LNCAP (cell line): Measurements from ENCODE around the gene RAB27A.

Source experiments
- TF ChIP-seq, protein P1 (sequence below): fragments of 450-650 bp; IDR thresholded peaks from 2 replicates; pipeline ENCODE4 v1.5.1; 2017; ENCODE audit warnings: mild to moderate bottlenecking

Gene RAB27A

DNA sequence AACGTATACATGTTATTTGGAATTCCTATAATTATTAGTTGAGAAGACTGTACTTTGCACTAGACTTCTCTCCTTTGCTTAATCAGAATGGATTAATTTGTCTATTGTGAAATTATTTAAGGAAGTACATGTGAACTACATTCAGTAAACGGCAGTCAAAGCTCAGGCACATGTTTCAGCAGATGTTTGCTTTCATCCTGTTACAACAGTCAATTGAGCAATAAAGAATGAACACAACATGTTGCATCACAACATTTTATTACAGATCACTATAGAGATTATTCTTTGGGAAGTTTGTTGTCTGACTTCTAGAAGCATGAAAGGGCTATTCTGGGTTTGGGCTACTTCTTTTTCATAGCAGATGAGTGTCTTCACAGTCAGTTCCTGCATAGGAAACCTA lies 39.2 kb downstream of the RAB27A start:
- TF ChIP-seq, protein P1, sequence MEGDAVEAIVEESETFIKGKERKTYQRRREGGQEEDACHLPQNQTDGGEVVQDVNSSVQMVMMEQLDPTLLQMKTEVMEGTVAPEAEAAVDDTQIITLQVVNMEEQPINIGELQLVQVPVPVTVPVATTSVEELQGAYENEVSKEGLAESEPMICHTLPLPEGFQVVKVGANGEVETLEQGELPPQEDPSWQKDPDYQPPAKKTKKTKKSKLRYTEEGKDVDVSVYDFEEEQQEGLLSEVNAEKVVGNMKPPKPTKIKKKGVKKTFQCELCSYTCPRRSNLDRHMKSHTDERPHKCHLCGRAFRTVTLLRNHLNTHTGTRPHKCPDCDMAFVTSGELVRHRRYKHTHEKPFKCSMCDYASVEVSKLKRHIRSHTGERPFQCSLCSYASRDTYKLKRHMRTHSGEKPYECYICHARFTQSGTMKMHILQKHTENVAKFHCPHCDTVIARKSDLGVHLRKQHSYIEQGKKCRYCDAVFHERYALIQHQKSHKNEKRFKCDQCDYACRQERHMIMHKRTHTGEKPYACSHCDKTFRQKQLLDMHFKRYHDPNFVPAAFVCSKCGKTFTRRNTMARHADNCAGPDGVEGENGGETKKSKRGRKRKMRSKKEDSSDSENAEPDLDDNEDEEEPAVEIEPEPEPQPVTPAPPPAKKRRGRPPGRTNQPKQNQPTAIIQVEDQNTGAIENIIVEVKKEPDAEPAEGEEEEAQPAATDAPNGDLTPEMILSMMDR: no peak

DNA sequence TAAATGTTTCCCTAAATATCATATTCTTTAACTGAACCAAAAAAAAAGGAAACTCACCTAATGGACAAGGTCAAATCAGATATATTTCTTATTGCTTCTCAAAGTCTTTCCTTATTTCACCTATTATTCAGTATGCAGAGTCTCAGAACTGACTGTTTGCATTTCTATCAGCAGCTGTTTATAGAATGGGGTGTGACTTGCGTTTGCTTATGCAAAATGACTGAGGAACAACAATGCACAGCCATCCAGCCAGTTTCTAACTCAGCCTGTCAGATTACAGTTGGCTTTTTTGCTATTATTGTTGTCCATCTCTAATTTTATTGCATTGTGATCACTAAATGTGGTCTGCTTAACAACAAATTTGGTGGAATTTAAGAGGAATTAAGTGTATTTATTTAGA lies 40.7 kb downstream of the RAB27A start:
- TF ChIP-seq, protein P1: no peak

DNA sequence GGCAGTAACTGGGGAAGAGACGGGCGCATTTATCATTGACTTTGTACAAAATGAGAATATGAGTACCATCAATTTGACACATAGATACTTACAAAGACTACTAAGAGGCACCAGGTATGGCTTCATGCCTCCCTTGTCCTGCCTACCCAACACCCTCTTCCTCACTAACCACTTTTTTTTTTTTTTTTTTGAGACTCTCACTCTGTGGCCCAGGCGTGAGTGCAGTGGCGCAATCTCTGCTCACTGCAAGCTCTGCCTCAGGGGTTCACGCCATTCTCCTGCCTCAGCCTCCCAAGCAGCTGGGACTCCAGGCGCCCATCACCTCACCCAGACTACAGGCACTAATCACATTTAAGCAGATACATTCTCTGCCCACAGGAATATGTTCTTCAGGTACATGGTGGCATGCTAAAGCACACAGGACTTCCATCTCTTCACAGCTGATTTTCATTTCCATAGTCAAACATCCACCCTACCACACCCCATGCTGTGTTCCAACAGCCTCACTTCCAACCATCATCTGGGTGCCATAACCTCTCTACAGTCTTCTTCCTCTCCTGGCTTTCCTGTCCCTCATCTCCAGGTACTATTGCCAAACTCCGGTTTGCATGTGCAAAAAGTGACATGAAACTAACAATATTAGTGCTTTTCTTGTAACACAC lies 41.7 kb downstream of the RAB27A start:
- TF ChIP-seq, protein P1: no peak

DNA sequence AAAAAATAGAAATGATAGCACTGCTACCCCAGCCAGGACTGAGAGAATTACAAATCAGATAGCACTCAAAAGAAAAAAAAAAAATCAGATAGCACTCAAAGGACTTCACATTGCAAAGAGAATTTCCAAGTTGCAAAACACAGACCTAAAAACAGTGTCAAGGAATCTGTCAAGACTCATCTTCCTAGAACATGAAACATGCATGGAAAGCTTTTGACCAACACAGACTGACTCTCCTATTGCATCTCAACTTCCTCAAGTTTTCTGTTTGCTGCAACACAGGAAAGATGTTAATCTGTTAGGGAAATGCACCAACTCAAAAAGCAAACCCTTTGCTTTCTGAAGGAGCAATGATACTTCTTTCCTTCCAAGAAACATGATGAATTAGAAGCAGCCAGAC lies 42.3 kb downstream of the RAB27A start:
- TF ChIP-seq, protein P1: no peak

DNA sequence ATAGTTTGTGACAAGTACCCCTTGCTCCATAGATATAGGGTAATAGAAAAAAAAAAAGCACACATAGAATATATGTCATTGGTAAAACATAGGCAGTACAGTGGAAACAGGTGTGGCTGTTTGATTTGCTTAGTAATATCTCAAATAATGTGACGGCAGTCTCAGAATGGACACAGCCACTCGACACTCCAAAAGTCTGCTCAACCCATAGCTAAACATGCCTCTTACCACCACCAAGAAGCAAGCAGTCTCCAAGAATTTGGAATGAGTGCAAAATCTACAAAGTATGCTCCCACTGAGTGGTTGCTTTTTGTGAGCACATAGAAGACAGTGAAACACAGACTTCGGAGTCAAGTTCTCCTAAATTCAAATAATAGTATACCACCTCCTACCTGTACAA lies 43.0 kb downstream of the RAB27A start:
- TF ChIP-seq, protein P1: no peak

DNA sequence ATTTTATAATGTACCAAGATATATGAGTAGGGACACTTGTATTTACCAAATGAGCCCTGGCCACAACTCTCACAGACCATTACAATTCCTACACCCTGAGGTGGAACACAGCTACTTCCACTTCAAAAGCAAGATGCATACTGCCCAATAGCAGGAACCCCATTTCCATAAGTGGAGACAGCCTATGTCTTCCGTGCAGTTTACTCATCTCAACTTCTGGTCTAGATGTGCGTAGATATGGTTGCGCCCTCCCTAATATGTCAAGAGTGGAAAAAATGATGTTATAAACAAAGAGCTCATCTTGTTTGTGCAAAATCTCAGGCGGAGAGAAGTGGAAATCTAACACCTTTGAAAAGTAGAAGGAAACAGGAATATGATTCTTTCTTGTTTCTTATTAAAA lies 44.6 kb downstream of the RAB27A start:
- TF ChIP-seq, protein P1: no peak

DNA sequence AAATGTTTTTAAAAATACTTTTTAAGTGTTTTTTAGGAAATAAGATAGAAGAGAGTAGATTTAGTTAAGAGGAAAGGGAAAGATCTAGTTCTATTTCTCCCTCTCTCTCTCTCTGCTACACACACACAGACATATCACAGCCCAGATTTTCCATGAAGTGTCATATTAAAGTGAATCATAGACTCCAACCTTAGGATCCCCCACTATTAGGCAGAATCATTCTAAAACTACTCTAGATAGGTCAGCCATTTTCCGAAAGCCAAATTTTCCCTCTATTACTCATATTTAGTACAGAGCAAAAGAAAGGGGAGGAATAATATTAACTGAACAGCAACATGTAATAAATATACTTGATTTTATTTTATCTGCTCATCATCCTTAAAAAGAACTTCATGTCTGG lies 47.7 kb downstream of the RAB27A start:
- TF ChIP-seq, protein P1: no peak

DNA sequence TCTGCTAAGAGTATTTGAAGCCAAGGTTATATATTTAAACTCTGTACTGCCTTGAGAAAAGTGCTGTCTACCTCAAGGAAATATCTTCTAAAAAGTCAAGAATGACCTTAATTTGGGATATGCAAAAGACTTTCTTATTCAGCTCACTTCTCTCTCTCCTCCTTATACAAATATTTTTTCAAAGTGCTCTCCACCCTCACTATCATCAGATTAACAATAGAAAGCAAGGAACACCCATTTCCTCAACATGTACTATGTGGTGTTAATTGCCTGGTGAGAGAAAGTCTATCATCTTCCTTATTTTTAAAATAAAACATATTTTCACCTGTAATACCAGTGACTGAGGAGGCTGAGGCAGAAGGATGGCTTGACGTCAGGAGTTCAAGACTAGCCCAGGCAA lies 48.4 kb downstream of the RAB27A start:
- TF ChIP-seq, protein P1: no peak
